AG10803 (cell line): ENCODE results near the gene SGMS2.

Source experiments
- DNase-seq: peaks from one replicate; pipeline ENCODE4 v3.0.0; 2010; ENCODE audit warnings: low read depth
- H3K4me3 ChIP-seq: 2 replicates; pipeline ENCODE4 v1.5.1; 2011; ENCODE audit warnings: mild to moderate bottlenecking, low read length, control low read depth
- CTCF ChIP-seq: conservative IDR thresholded peaks from 2 replicates; pipeline ENCODE4 v1.5.1; 2011; ENCODE audit warnings: mild to moderate bottlenecking, low read length, control low read depth, inconsistent platforms

SGMS2 gene

GRCh38 chr4:107837776-107838618, 13.3 kb downstream of the SGMS2 start:
- peak; percentile 54 for DNase-seq
- no peak overlapping the region for H3K4me3 ChIP-seq
- no peak for TF ChIP-seq CTCF

- no peak for TF ChIP-seq CTCF
- no peak overlapping the region for H3K4me3 ChIP-seq
- DNase-seq: peak; percentile 63
These were observed 14.3 kb downstream of the SGMS2 start for GRCh38 chr4:107838861-107839565.

- DNase-seq: no peak
- TF ChIP-seq CTCF: no peak
- no peak overlapping the region for H3K4me3 ChIP-seq
These were observed 18.7 kb downstream of the SGMS2 start for GRCh38 chr4:107843391-107843790.

- DNase-seq: no peak
- H3K4me3 ChIP-seq: no peak overlapping the region
- TF ChIP-seq CTCF: no peak
These were observed 20.9 kb downstream of the SGMS2 start for GRCh38 chr4:107845681-107846080.

GRCh38 chr4:107850438-107850837, 25.7 kb downstream of the SGMS2 start:
- no peak for DNase-seq
- H3K4me3 ChIP-seq: no peak overlapping the region
- TF ChIP-seq CTCF: no peak

GRCh38 chr4:107853444-107854355, 29.0 kb downstream of the SGMS2 start:
- TF ChIP-seq CTCF: no peak
- DNase-seq: peak; percentile 54
- peak overlapping the region; percentile 15 for H3K4me3 ChIP-seq
